Endodermal cell (in vitro differentiated cells): ENCODE data around the gene MAML2. TPM values are rescaled to one million over a fixed set of nuclear protein-coding genes. Genes with fewer than 3 reads are reported as not detected.
A peak's percentile ranks its signal among the peaks of the same experiment; 100 is the strongest.

Source experiments
- DNase-seq: peaks from one replicate; pipeline ENCODE4 v3.0.0-alpha.2; 2017
- H3K27ac ChIP-seq: 2 replicates; pipeline ENCODE4 v1.5.1; 2013; ENCODE audit warnings: mild to moderate bottlenecking, low read depth, low read length, moderate library complexity
- H3K27me3 ChIP-seq: 2 replicates; pipeline ENCODE4 v1.6.1; 2013; ENCODE audit warnings: mild to moderate bottlenecking, low read length, moderate library complexity; ENCODE audit not compliant: insufficient read depth, control insufficient read depth, poor library complexity, severe bottlenecking
- H3K36me3 ChIP-seq: 2 replicates; pipeline ENCODE4 v1.7.0; 2013; ENCODE audit warnings: mild to moderate bottlenecking, low read length, moderate library complexity; ENCODE audit not compliant: control insufficient read depth, insufficient read depth
- H3K4me1 ChIP-seq: one replicate; pipeline ENCODE4 v1.7.0; 2013; ENCODE audit warnings: low read length; ENCODE audit not compliant: control insufficient read depth, insufficient read depth
- H3K4me3 ChIP-seq: 2 replicates; pipeline ENCODE4 v1.5.1; 2013; ENCODE audit warnings: mild to moderate bottlenecking, low read length, moderate library complexity
- H3K9ac ChIP-seq: 2 replicates; pipeline ENCODE4 v1.6.1; 2013; ENCODE audit warnings: mild to moderate bottlenecking, low read length, moderate library complexity; ENCODE audit not compliant: poor library complexity, severe bottlenecking; ENCODE audit errors: extremely low read depth
- H3K9me3 ChIP-seq: 2 replicates; pipeline ENCODE4 v1.6.1; 2013; ENCODE audit warnings: mild to moderate bottlenecking, low read length, moderate library complexity; ENCODE audit not compliant: control insufficient read depth
- H3K27ac Mint-ChIP-seq: 2 replicates; pipeline ENCODE4 v1.8.0; 2020; ENCODE audit warnings: mixed read lengths
- H3K27me3 Mint-ChIP-seq: 2 replicates; pipeline ENCODE4 v1.8.0; 2021; ENCODE audit warnings: mild to moderate bottlenecking, mixed read lengths; ENCODE audit not compliant: insufficient read depth
- H3K36me3 Mint-ChIP-seq: 2 replicates; pipeline ENCODE4 v1.8.0; 2020; ENCODE audit warnings: low read depth, mixed read lengths
- H3K4me1 Mint-ChIP-seq: 2 replicates; pipeline ENCODE4 v1.8.0; 2020; ENCODE audit warnings: mixed read lengths
- H3K4me3 Mint-ChIP-seq: 2 replicates; pipeline ENCODE4 v1.8.0; 2020; ENCODE audit warnings: mild to moderate bottlenecking, moderate library complexity, mixed read lengths
- H3K9me3 Mint-ChIP-seq: 2 replicates; pipeline ENCODE4 v1.8.0; 2020; ENCODE audit warnings: mild to moderate bottlenecking, mixed read lengths
- CTCF ChIP-seq: fragments of 200-600 bp; sonication (generic); conservative IDR thresholded peaks from 2 replicates; pipeline ENCODE4 v1.5.0; 2021; ENCODE audit warnings: antibody characterized with exemption, mild to moderate bottlenecking
- WGBS, 2 experiments: methylation state at CpG; one replicate each; pipeline versions ENCODE4 v1.1.5 to v1.1.7; 2013; ENCODE audit warnings: missing lambda C conversion rate in 2 of 2, mixed read lengths in 1 of 2; ENCODE audit not compliant: insufficient coverage in 1 of 2, insufficient read length in 1 of 2; 5-methylcytosine and 5-hydroxymethylcytosine counted together
- total RNA-seq, 2 donors: library from RNA; stranded (reverse); fragmentation: NEBNext Ultra II Directional in 1 of 2; extraction: Animal tissue kit (Norgen Biotek cat#: 25700) in 1 of 2; gene quantifications; 2 replicates in 1 of 2; 3 replicates in 1 of 2; pipeline ENCODE4 v1.2.1, GENCODE V29; 2021

The MAML2 gene
- total RNA-seq, 2 donors from 2014 or later = 6.6 to 8.0 TPM

- DNase-seq = no peak
- Mint-ChIP-seq H3K36me3 (no peaks in the 10 kb centered on the region), H3K27ac (no peak overlapping the region), H3K9me3 (no peaks in the 10 kb centered on the region), H3K4me1 (peaks cover 19% of the 10 kb centered on the region), H3K27me3 (no peaks in the 10 kb centered on the region), H3K4me3 (no peak overlapping the region)
- no peak overlapping the region for H3K27ac ChIP-seq
- no peaks in the 10 kb centered on the region for H3K36me3 ChIP-seq
- no peak overlapping the region for H3K4me3 ChIP-seq
- H3K27me3 ChIP-seq = no peaks in the 10 kb centered on the region
- no peak overlapping the region for H3K9ac ChIP-seq
- no peak for TF ChIP-seq CTCF
- H3K9me3 ChIP-seq = no peaks in the 10 kb centered on the region
- WGBS, 2 experiments = 88 to 89% methylated on average over 3 to 5 of the region's 5 CpGs
- H3K4me1 ChIP-seq = peaks cover 11% of the 10 kb centered on the region
Observed at GRCh38 chr11:96024666-96025065, 318.3 kb downstream of the MAML2 start.

GRCh38 chr11:96023275-96023674 is 319.7 kb downstream of the MAML2 start:
- no peak for DNase-seq
- TF ChIP-seq CTCF = no peak
- Histone ChIP-seq H3K27me3 (no peaks in the 10 kb centered on the region), H3K4me3 (no peak overlapping the region), H3K9me3 (no peaks in the 10 kb centered on the region), H3K4me1 (peaks cover 11% of the 10 kb centered on the region), H3K9ac (no peak overlapping the region), H3K36me3 (no peaks in the 10 kb centered on the region), H3K27ac (peak overlapping the region; percentile 72)
- Mint-ChIP-seq H3K9me3 (no peaks in the 10 kb centered on the region), H3K4me3 (no peak overlapping the region), H3K4me1 (peaks cover 19% of the 10 kb centered on the region), H3K36me3 (no peaks in the 10 kb centered on the region), H3K27ac (no peak overlapping the region), H3K27me3 (no peaks in the 10 kb centered on the region)
- 79 to 95% methylated on average over 2 to 7 of the region's 7 CpGs for WGBS, 2 experiments

GRCh38 chr11:96021901-96022650 is 320.9 kb downstream of the MAML2 start:
- H3K9ac ChIP-seq = no peak overlapping the region
- peaks cover 11% of the 10 kb centered on the region for H3K4me1 ChIP-seq
- no peak overlapping the region for H3K4me3 ChIP-seq
- Mint-ChIP-seq H3K27me3 (no peaks in the 10 kb centered on the region), H3K9me3 (no peaks in the 10 kb centered on the region), H3K36me3 (no peaks in the 10 kb centered on the region), H3K4me3 (no peak overlapping the region), H3K27ac (peak overlapping the region; percentile 8), H3K4me1 (peaks cover 19% of the 10 kb centered on the region)
- no peak for DNase-seq
- 88 to 94% methylated on average over 5 of the region's 5 CpGs for WGBS, 2 experiments
- no peak overlapping the region for H3K27ac ChIP-seq
- TF ChIP-seq CTCF = no peak
- no peaks in the 10 kb centered on the region for H3K36me3 ChIP-seq
- H3K27me3 ChIP-seq = no peaks in the 10 kb centered on the region
- H3K9me3 ChIP-seq = no peaks in the 10 kb centered on the region
